Stomach (tissue), 9 donors: Measurements from ENCODE around the gene MCOLN1. TPM values are rescaled to one million over a fixed set of nuclear protein-coding genes. Genes with fewer than 3 reads are reported as not detected.

Experiments used
- DNase-seq, 2 donors: peaks; one replicate each; pipeline versions ENCODE4 v3.0.0 to v3.0.0-alpha.2; 2013 to 2019
- H3K27ac ChIP-seq, 5 donors: fragments of 200-600 bp in 4 of 5; sonication (generic) in 4 of 5; one replicate each; pipeline ENCODE4 v1.5.1; 2013 to 2019; ENCODE audit warnings: mild to moderate bottlenecking in 1 of 5, moderate library complexity in 1 of 5
- H3K27me3 ChIP-seq, 3 donors: fragments of 200-600 bp; sonication (generic); one replicate each; pipeline ENCODE4 v1.5.1; 2017 to 2019; ENCODE audit warnings: mixed run types in 1 of 3
- H3K36me3 ChIP-seq, 4 donors: fragments of 200-600 bp; sonication (generic); 1 replicate in 3 of 4; 2 replicates in 1 of 4; pipeline ENCODE4 v1.5.1; 2016 to 2019
- H3K4me1 ChIP-seq, 4 donors: fragments of 200-600 bp; sonication (generic); one replicate each; pipeline ENCODE4 v1.5.1; 2016 to 2019
- H3K4me3 ChIP-seq, 4 donors: fragments of 200-600 bp; sonication (generic) in 3 of 4; one replicate each; pipeline ENCODE4 v1.5.1; 2016 to 2019; ENCODE audit warnings: mild to moderate bottlenecking in 1 of 4
- H3K9me3 ChIP-seq, 4 donors: fragments of 200-600 bp; sonication (generic); one replicate each; pipeline ENCODE4 v1.5.1; 2016 to 2019
- CTCF ChIP-seq, 7 experiments: fragments of 450-650 bp in 4 of 7; fragments of 200-600 bp in 3 of 7; sonication (generic) in 3 of 7; IDR thresholded peaks; one replicate each; pipeline ENCODE4 v1.5.1; 2016 to 2019; ENCODE audit warnings: antibody characterized with exemption in 7 of 7, control low read depth in 2 of 7, mild to moderate bottlenecking in 1 of 7
- EP300 ChIP-seq: sonication (generic); formaldehyde crosslinking; IDR thresholded peaks from one replicate; pipeline ENCODE4 v1.6.1; 2017; ENCODE audit warnings: antibody characterized with exemption
- POLR2A ChIP-seq, 4 donors: fragments of 450-650 bp; IDR thresholded peaks; one replicate each; pipeline ENCODE4 v1.6.1; 2016; ENCODE audit warnings: antibody characterized with exemption in 4 of 4, control low read depth in 2 of 4, mild to moderate bottlenecking in 1 of 4, moderate library complexity in 1 of 4
- POLR2AphosphoS5 ChIP-seq, 3 donors: sonication (generic); formaldehyde crosslinking; IDR thresholded peaks; one replicate each; pipeline ENCODE4 v1.6.1; 2016; ENCODE audit warnings: antibody characterized with exemption in 3 of 3
- WGBS, 5 donors: extraction: QIAGEN DNeasy Blood & Tissue Kit in 3 of 5; methylation state at CpG; one replicate each; pipeline versions ENCODE4 v1.1.5 to v1.1.7; 2013 to 2018; 5-methylcytosine and 5-hydroxymethylcytosine counted together
- intact Hi-C: fragments of 100-400 bp; cut with DNase I; formaldehyde crosslinking; loops from one replicate; pipeline ENCODE4 v1.15.1; 2023; ENCODE audit warnings: low total_unique reads
- polyA plus RNA-seq, 3 donors: library from polyadenylated mRNA; stranded (reverse); fragments of 200-250 nt; gene quantifications; one replicate each; pipeline ENCODE4 v1.2.3, GENCODE V29; 2013
- total RNA-seq, 5 donors: library from RNA; depleted of rRNA; stranded (reverse); fragments of >200 nt; gene quantifications; one replicate each; pipeline versions ENCODE4 v1.1.0 to v1.2.3, GENCODE V29; 2014 to 2016
- donor health status: healthy with polysubstance abuse.
- donor health status: Bipolar disorder and iron deficiency.
- donor health status: healthy.

MCOLN1 gene
- total and polyA plus RNA-seq, 8 donors = 5.1 to 56.6 (median 18.7) TPM

- H3K4me1 ChIP-seq = peaks cover 0 to 24% (median 2%) of the 10 kb centered on the region in 4 donors
- 71 to 82% (median 81%) methylated on average over 3 of the region's 3 CpGs for WGBS, 5 donors
- peaks cover 36 to 79% (median 68%) of the 10 kb centered on the region in 4 donors for H3K36me3 ChIP-seq
- peak overlapping the region in 2 of 5 donors; percentile 49 to 64 for H3K27ac ChIP-seq
- no peak overlapping the region for H3K4me3 ChIP-seq
- intact Hi-C loops = no loop called here
- peak in 1 of 2 donors; percentile 9 for DNase-seq
- no peaks in the 10 kb centered on the region for H3K9me3 ChIP-seq
- no peak for TF ChIP-seq CTCF (IDR thresholded peaks at IDR 0.05)
- TF ChIP-seq EP300 = no peak
- no peak for TF ChIP-seq POLR2A (IDR thresholded peaks at IDR 0.05)
- TF ChIP-seq POLR2AphosphoS5 (IDR thresholded peaks at IDR 0.05) = no peak
- H3K27me3 ChIP-seq = no peaks in the 10 kb centered on the region
Observed at GRCh38 chr19:7544626-7545025, 22.2 kb downstream of the MCOLN1 start.

GRCh38 chr19:7545300-7545699, 22.9 kb downstream of the MCOLN1 start:
- H3K27ac ChIP-seq = peak overlapping the region in 2 of 5 donors; percentile 49 to 64
- no peak for TF ChIP-seq POLR2A (IDR thresholded peaks at IDR 0.05)
- TF ChIP-seq POLR2AphosphoS5 (IDR thresholded peaks at IDR 0.05) = no peak
- no peak for TF ChIP-seq EP300
- TF ChIP-seq CTCF (IDR thresholded peaks at IDR 0.05) = no peak
- WGBS, 5 donors = 84 to 89% (median 85%) methylated on average over 8 of the region's 8 CpGs
- intact Hi-C loops = no loop called here
- H3K27me3 ChIP-seq = no peaks in the 10 kb centered on the region
- DNase-seq = no peak
- H3K4me3 ChIP-seq = no peak overlapping the region
- H3K36me3 ChIP-seq = peaks cover 33 to 79% (median 68%) of the 10 kb centered on the region in 4 donors
- H3K9me3 ChIP-seq = no peaks in the 10 kb centered on the region
- H3K4me1 ChIP-seq = peaks cover 0 to 24% (median 2%) of the 10 kb centered on the region in 4 donors

- Histone ChIP-seq H3K4me1 (peaks cover 0 to 28% (median 6%) of the 10 kb centered on the region in 4 donors), H3K27ac (peak overlapping the region in 1 of 5 donors; percentile 64), H3K36me3 (peaks cover 32 to 79% (median 68%) of the 10 kb centered on the region in 4 donors), H3K4me3 (no peak overlapping the region), H3K27me3 (no peaks in the 10 kb centered on the region), H3K9me3 (no peaks in the 10 kb centered on the region)
- intact Hi-C loops = no loop called here
- TF ChIP-seq POLR2AphosphoS5 (IDR thresholded peaks at IDR 0.05) (no peak), POLR2A (IDR thresholded peaks at IDR 0.05) (no peak), CTCF (IDR thresholded peaks at IDR 0.05) (no peak), EP300 (no peak)
- WGBS, 5 donors = 63 to 89% (median 68%) methylated on average over 1 of the region's 1 CpG
- peak in 1 of 2 donors; percentile 13 for DNase-seq
Observed at GRCh38 chr19:7545904-7546303, 23.5 kb downstream of the MCOLN1 start.

- no peak for DNase-seq
- Histone ChIP-seq H3K36me3 (peaks cover 21 to 69% (median 65%) of the 10 kb centered on the region in 4 donors), H3K4me3 (no peak overlapping the region), H3K9me3 (no peaks in the 10 kb centered on the region), H3K27ac (no peak overlapping the region), H3K27me3 (no peaks in the 10 kb centered on the region), H3K4me1 (peaks cover 0 to 36% (median 14%) of the 10 kb centered on the region in 4 donors)
- WGBS, 5 donors = 81 to 87% (median 83%) methylated on average over 3 of the region's 3 CpGs
- intact Hi-C loops = no loop called here
- TF ChIP-seq POLR2AphosphoS5 (IDR thresholded peaks at IDR 0.05) = no peak
- no peak for TF ChIP-seq CTCF (IDR thresholded peaks at IDR 0.05)
- no peak for TF ChIP-seq EP300
- no peak for TF ChIP-seq POLR2A (IDR thresholded peaks at IDR 0.05)
Observed at GRCh38 chr19:7547159-7547558, 24.7 kb downstream of the MCOLN1 start.
